ENCODE data around the gene VANGL1. TPM values are rescaled to one million over a fixed set of nuclear protein-coding genes. Genes with fewer than 3 reads are reported as not detected.
"Not testable (repeated sequence)": the region's sequence is repeated elsewhere in the genome, so short reads cannot be mapped to it uniquely, and the experiment has no call there.

Gene VANGL1
- total RNA-seq, 2 experiments from 2014 or later, result 1.1 to 1.8 TPM

GRCh38 chr1:115624859-115625258 lies 16.9 kb upstream of the VANGL1 start:
- DNase-seq (no peak), ATAC-seq (ENCODE audit: poor library complexity) (no peak)
- CTCF ChIA-PET, result no interaction called here

GRCh38 chr1:115630342-115630741 lies 11.4 kb upstream of the VANGL1 start:
- Mint-ChIP-seq H3K4me3 (no peak overlapping the region), H3K27me3 (peaks cover 19% of the 10 kb centered on the region), H3K36me3 (ENCODE audit: low read depth) (no peaks in the 10 kb centered on the region), H3K9me3 (peaks cover 9% of the 10 kb centered on the region), H3K27ac (no peak overlapping the region), H3K4me1 (ENCODE audit: low read depth) (no peaks in the 10 kb centered on the region)
- peaks cover 0 to 2% of the 10 kb centered on the region in 2 experiments for H3K9me3 ChIP-seq (ENCODE audit: control insufficient read depth in 1 of 2, insufficient read depth in 1 of 2, low read length in 2 of 2)
- no peaks in the 10 kb centered on the region for H3K4me1 ChIP-seq (ENCODE audit: insufficient read depth, low read length)
- no peak for DNase-seq
- intact Hi-C loops (cut with DNase I, micrococcal nuclease), result no loop called here
- ChIA-PET POLR2A (no interaction called here), CTCF (no interaction called here)
- no peak overlapping the region for H3K27ac ChIP-seq (ENCODE audit: low read depth in 1 of 2, low read length in 2 of 2)
- TF ChIP-seq CTCF (IDR thresholded peaks at IDR 0.05), result no peak
- ATAC-seq (ENCODE audit: poor library complexity), result no peak
- no peaks in the 10 kb centered on the region for H3K36me3 ChIP-seq (ENCODE audit: insufficient read depth, low read length)
- no peaks in the 10 kb centered on the region for H3K27me3 ChIP-seq (ENCODE audit: control insufficient read depth in 1 of 2, insufficient read depth in 2 of 2, low read length in 2 of 2)
- no peak overlapping the region for H3K4me3 ChIP-seq (ENCODE audit: low read length)

More at GRCh38 chr1:115624859-115625258, 16.9 kb upstream of the VANGL1 start:
- POLR2A ChIA-PET, result no interaction called here
- intact Hi-C loops (cut with DNase I, micrococcal nuclease), result no loop called here
- peaks cover 18% of the 10 kb centered on the region for H3K27me3 Mint-ChIP-seq
- H3K4me1 Mint-ChIP-seq (ENCODE audit: low read depth), result no peaks in the 10 kb centered on the region
- no peak overlapping the region for H3K4me3 Mint-ChIP-seq
- H3K36me3 Mint-ChIP-seq (ENCODE audit: low read depth), result no peaks in the 10 kb centered on the region
- Histone ChIP-seq H3K9me3 (ENCODE audit: control insufficient read depth in 1 of 2, insufficient read depth in 1 of 2, low read length in 2 of 2) (peaks cover 13 to 18% of the 10 kb centered on the region in 2 experiments), H3K4me3 (ENCODE audit: low read length) (no peak overlapping the region), H3K36me3 (ENCODE audit: insufficient read depth, low read length) (no peaks in the 10 kb centered on the region), H3K4me1 (ENCODE audit: insufficient read depth, low read length) (no peaks in the 10 kb centered on the region), H3K27ac (ENCODE audit: low read depth in 1 of 2, low read length in 2 of 2) (no peak overlapping the region), H3K27me3 (ENCODE audit: control insufficient read depth in 1 of 2, insufficient read depth in 2 of 2, low read length in 2 of 2) (no peaks in the 10 kb centered on the region)
- no peak for TF ChIP-seq CTCF (IDR thresholded peaks at IDR 0.05)
- H3K9me3 Mint-ChIP-seq, result peaks cover 21% of the 10 kb centered on the region
- H3K27ac Mint-ChIP-seq, result no peak overlapping the region

- no peak overlapping the region for H3K27ac Mint-ChIP-seq
- H3K27me3 Mint-ChIP-seq, result peaks cover 19% of the 10 kb centered on the region
- no peak overlapping the region for H3K4me3 Mint-ChIP-seq
- intact Hi-C loops (cut with DNase I, micrococcal nuclease), result no loop called here
- no peaks in the 10 kb centered on the region for H3K4me1 Mint-ChIP-seq (ENCODE audit: low read depth)
- no peaks in the 10 kb centered on the region for H3K9me3 ChIP-seq (ENCODE audit: control insufficient read depth in 1 of 2, insufficient read depth in 1 of 2, low read length in 2 of 2)
- no peak for TF ChIP-seq CTCF (IDR thresholded peaks at IDR 0.05)
- H3K4me3 ChIP-seq (ENCODE audit: low read length), result no peak overlapping the region
- H3K4me1 ChIP-seq (ENCODE audit: insufficient read depth, low read length), result no peaks in the 10 kb centered on the region
- no peaks in the 10 kb centered on the region for H3K36me3 Mint-ChIP-seq (ENCODE audit: low read depth)
- DNase-seq, result no peak
- peaks cover 13% of the 10 kb centered on the region for H3K9me3 Mint-ChIP-seq
- H3K27me3 ChIP-seq (ENCODE audit: control insufficient read depth in 1 of 2, insufficient read depth in 2 of 2, low read length in 2 of 2), result no peaks in the 10 kb centered on the region
- ChIA-PET CTCF (no interaction called here), POLR2A (no interaction called here)
- no peaks in the 10 kb centered on the region for H3K36me3 ChIP-seq (ENCODE audit: insufficient read depth, low read length)
- no peak overlapping the region for H3K27ac ChIP-seq (ENCODE audit: low read depth in 1 of 2, low read length in 2 of 2)
- no peak for ATAC-seq (ENCODE audit: poor library complexity)
Measured at GRCh38 chr1:115632251-115633026, 9.3 kb upstream of the VANGL1 start.

- POLR2A ChIA-PET; H3K36me3 Mint-ChIP-seq (ENCODE audit: low read depth): not testable (repeated sequence)
Measured at GRCh38 chr1:115633606-115634005, 8.2 kb upstream of the VANGL1 start.

GRCh38 chr1:115637247-115637646 lies 4.5 kb upstream of the VANGL1 start:
- POLR2A ChIA-PET; H3K27ac Mint-ChIP-seq; H3K4me1 ChIP-seq (ENCODE audit: insufficient read depth, low read length); H3K4me3 ChIP-seq (ENCODE audit: low read length); H3K36me3 ChIP-seq (ENCODE audit: insufficient read depth, low read length); H3K4me3 Mint-ChIP-seq; intact Hi-C loops (cut with DNase I, micrococcal nuclease); H3K27ac ChIP-seq (ENCODE audit: low read depth in 1 of 2, low read length in 2 of 2); H3K4me1 Mint-ChIP-seq (ENCODE audit: low read depth); CTCF ChIA-PET; DNase-seq; ATAC-seq (ENCODE audit: poor library complexity): not testable (repeated sequence)
- Mint-ChIP-seq H3K9me3 (peaks cover 20% of the 10 kb centered on the region), H3K36me3 (ENCODE audit: low read depth) (peaks cover 10% of the 10 kb centered on the region), H3K27me3 (peaks cover 19% of the 10 kb centered on the region)
- H3K27me3 ChIP-seq (ENCODE audit: control insufficient read depth in 1 of 2, insufficient read depth in 2 of 2, low read length in 2 of 2), result peaks cover 13 to 18% of the 10 kb centered on the region in 2 experiments
- H3K9me3 ChIP-seq (ENCODE audit: control insufficient read depth in 1 of 2, insufficient read depth in 1 of 2, low read length in 2 of 2), result peaks cover 0 to 22% of the 10 kb centered on the region in 2 experiments

More at GRCh38 chr1:115633606-115634005, 8.2 kb upstream of the VANGL1 start:
- DNase-seq; ATAC-seq (ENCODE audit: poor library complexity); H3K9me3 ChIP-seq (ENCODE audit: control insufficient read depth in 1 of 2, insufficient read depth in 1 of 2, low read length in 2 of 2); H3K4me1 Mint-ChIP-seq (ENCODE audit: low read depth); H3K27ac ChIP-seq (ENCODE audit: low read depth in 1 of 2, low read length in 2 of 2); intact Hi-C loops (cut with DNase I, micrococcal nuclease); H3K4me3 Mint-ChIP-seq; H3K36me3 ChIP-seq (ENCODE audit: insufficient read depth, low read length); H3K27ac Mint-ChIP-seq; H3K4me1 ChIP-seq (ENCODE audit: insufficient read depth, low read length); CTCF ChIA-PET; H3K4me3 ChIP-seq (ENCODE audit: low read length); H3K27me3 ChIP-seq (ENCODE audit: control insufficient read depth in 1 of 2, insufficient read depth in 2 of 2, low read length in 2 of 2): not testable (repeated sequence)
- Mint-ChIP-seq H3K27me3 (peaks cover 12% of the 10 kb centered on the region), H3K9me3 (peaks cover 15% of the 10 kb centered on the region)

Measured in CD4-positive, alpha-beta T cell (primary cell).